SU-DHL-6 (cell line): ENCODE data around the gene PDE2A.

Experiments
- EZH2phosphoT487 ChIP-seq: fragments of 200-600 bp; sonication (generic), shearing (Covaris generic); conservative IDR thresholded peaks from 2 replicates; pipeline ENCODE4 v1.6.1; 2018; ENCODE audit warnings: mild to moderate bottlenecking, antibody characterized with exemption, low read length, moderate library complexity, mixed read lengths
- TF ChIP-seq, protein P1 (sequence below): fragments of 200-600 bp; sonication (generic); IDR thresholded peaks from one replicate; pipeline ENCODE4 v1.5.1; 2017; ENCODE audit warnings: antibody characterized with exemption, mild to moderate bottlenecking, low read length, moderate library complexity; ENCODE audit not compliant: insufficient read depth, poor library complexity, severe bottlenecking

GRCh38 chr11:72707032-72707431 lies 32.8 kb upstream of the PDE2A start:
- no peak for TF ChIP-seq EZH2phosphoT487
- TF ChIP-seq, protein P1, sequence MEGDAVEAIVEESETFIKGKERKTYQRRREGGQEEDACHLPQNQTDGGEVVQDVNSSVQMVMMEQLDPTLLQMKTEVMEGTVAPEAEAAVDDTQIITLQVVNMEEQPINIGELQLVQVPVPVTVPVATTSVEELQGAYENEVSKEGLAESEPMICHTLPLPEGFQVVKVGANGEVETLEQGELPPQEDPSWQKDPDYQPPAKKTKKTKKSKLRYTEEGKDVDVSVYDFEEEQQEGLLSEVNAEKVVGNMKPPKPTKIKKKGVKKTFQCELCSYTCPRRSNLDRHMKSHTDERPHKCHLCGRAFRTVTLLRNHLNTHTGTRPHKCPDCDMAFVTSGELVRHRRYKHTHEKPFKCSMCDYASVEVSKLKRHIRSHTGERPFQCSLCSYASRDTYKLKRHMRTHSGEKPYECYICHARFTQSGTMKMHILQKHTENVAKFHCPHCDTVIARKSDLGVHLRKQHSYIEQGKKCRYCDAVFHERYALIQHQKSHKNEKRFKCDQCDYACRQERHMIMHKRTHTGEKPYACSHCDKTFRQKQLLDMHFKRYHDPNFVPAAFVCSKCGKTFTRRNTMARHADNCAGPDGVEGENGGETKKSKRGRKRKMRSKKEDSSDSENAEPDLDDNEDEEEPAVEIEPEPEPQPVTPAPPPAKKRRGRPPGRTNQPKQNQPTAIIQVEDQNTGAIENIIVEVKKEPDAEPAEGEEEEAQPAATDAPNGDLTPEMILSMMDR = no peak
